22Rv1 (cell line): Measurements from ENCODE around the gene NKX1-1.

Experiments used
- H3K27ac ChIP-seq: fragments of 450-650 bp; 2 replicates; pipeline ENCODE4 v1.5.1; 2017
- ZFX ChIP-seq: fragments of 450-650 bp; IDR thresholded peaks from 2 replicates; pipeline ENCODE4 v1.6.1; 2017; ENCODE audit warnings: antibody characterized with exemption, borderline replicate concordance
- TF ChIP-seq, protein P1 (sequence below): fragments of 450-650 bp; IDR thresholded peaks from 2 replicates; pipeline ENCODE4 v1.5.1; 2017; ENCODE audit warnings: mild to moderate bottlenecking

NKX1-1 gene

DNA sequence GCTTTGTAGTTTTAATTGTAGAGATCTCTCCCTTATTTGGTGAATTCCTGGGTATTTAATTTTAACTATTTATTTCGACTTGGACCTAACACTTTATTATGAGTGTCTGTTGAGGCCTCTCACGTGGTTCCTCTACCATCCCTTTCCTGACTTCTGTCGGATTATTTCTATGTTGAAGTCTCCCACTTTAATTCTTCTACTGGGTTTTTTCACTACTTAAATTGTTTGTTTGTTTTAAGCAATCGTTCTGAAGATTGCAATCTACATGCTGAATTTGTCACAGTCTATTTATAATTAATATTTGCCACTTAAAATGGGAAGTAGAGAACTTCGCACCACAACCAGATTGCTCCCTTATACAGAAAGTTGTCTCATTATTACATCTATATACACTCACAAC lies 20.8 kb upstream of the NKX1-1 start:
- TF ChIP-seq ZFX = no peak
- TF ChIP-seq, protein P1, sequence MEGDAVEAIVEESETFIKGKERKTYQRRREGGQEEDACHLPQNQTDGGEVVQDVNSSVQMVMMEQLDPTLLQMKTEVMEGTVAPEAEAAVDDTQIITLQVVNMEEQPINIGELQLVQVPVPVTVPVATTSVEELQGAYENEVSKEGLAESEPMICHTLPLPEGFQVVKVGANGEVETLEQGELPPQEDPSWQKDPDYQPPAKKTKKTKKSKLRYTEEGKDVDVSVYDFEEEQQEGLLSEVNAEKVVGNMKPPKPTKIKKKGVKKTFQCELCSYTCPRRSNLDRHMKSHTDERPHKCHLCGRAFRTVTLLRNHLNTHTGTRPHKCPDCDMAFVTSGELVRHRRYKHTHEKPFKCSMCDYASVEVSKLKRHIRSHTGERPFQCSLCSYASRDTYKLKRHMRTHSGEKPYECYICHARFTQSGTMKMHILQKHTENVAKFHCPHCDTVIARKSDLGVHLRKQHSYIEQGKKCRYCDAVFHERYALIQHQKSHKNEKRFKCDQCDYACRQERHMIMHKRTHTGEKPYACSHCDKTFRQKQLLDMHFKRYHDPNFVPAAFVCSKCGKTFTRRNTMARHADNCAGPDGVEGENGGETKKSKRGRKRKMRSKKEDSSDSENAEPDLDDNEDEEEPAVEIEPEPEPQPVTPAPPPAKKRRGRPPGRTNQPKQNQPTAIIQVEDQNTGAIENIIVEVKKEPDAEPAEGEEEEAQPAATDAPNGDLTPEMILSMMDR = no peak
- no peak overlapping the region for H3K27ac ChIP-seq

- no peak overlapping the region for H3K27ac ChIP-seq
- TF ChIP-seq, protein P1 = no peak
- no peak for TF ChIP-seq ZFX
Observed at GRCh38 chr4:1421657-1422056, 15.4 kb upstream of the NKX1-1 start.

DNA sequence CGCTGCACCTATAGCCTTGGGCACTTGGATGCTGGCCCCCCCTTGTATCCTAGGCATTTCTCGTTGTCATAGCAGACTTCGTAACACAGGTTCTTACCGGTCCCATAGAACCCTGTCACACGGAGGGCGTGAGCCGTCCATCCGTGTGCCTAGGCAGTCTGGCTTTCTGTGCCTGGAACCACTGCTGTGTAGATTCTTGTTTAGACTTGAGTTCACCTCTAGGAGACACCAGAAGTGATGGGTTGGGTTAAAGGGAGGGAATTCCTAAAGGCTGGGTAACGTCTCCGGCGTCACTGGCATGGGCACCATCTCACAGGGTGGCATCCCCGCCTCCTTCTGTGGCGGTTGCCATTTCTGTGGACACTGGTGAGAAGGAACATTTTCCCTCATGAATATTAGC lies 13.5 kb upstream of the NKX1-1 start:
- no peak overlapping the region for H3K27ac ChIP-seq
- TF ChIP-seq ZFX = no peak

DNA sequence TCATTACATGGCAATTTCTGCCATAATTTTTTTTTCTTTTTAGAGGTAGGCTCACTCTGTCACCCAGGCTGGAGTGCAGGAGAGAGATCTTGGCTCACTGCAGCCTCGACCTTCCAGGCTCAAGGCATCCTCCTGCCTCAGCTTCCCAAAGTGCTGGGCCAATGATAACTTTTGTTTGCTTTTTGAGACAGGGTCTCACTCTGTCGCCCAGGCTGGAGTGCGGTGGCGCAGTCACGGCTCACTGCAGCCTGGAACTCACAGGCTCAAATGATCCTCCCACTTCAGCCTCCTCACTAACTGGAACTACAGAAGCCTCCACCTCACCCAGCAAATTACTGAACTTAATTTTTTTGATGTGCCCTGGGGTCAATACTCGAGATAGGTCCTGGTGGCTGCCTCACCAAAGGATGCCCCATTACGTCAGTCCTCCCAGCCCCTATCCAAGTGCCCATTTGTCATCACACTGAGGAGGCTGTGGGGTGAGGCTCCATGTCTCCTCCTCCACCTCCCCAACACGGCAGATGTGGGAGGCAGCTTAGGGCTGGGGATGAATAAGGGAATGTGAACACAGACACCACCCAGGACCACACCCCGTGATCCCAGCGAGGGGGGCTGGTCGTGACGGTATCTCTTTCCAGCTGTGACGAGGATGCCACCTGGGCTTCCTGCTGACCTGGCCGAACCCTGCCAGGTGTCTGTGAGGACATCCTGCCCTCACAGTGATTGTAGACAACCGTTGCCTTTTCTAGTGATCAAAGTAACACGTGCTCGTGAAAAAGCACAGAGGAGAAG lies 12.4 kb upstream of the NKX1-1 start:
- TF ChIP-seq, protein P1 = no peak
- TF ChIP-seq ZFX = no peak
- no peak overlapping the region for H3K27ac ChIP-seq

- TF ChIP-seq, protein P1 = 0 out of 2 replicates have a peak, but pooled peaks have one; percentile 6
- TF ChIP-seq ZFX = no peak
- no peak overlapping the region for H3K27ac ChIP-seq
Observed at GRCh38 chr4:1417522-1418390, 11.5 kb upstream of the NKX1-1 start.

- TF ChIP-seq, protein P1 = no peak
- no peak for TF ChIP-seq ZFX
- no peak overlapping the region for H3K27ac ChIP-seq
Observed at GRCh38 chr4:1416948-1417260, 10.7 kb upstream of the NKX1-1 start.

- TF ChIP-seq, protein P1 = no peak
- TF ChIP-seq ZFX = no peak
Observed at GRCh38 chr4:1416051-1416947, 10.1 kb upstream of the NKX1-1 start.

More at GRCh38 chr4:1416051-1416947, 10.1 kb upstream of the NKX1-1 start:
- no peak overlapping the region for H3K27ac ChIP-seq
